Measurements from ENCODE around the gene HOXA3.

HOXA3 gene

DNA sequence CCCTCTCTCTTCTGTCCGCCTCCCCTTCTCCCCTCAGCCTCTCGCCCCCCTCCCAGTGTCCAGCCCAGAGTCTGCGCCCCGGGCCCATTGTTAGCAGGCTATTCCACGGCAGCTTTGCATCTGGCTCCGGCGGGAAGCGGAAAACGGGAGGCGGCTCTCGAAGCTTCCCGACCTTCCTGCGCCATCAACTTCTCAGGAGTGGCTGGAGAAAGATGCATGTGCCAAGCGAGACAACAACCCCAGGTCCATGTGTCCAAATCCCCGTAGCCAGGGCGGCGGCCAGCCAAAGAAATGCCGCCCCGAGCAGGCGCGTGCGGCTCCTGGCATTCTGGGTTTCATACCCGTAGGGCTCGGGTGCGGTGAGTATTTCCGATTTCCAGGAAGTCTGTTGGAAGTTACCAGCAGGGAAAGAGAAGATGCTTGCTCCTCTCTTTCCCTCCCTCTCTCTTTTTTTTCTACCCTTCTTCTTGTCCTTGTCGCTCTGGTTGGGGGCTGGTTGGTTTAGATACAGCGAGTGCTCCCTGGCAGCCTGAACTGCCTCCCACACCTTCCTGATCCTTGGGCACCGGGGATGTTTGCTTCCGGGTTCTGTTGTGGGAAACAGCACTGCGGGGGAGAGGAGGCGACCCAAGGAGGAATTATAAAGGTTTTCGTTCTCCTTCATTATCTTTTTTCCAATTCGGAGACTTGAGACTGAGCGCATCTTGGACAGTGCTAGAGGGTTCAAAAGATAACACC lies 48.7 kb downstream of the HOXA3 start:
- no peak for DNase-seq (ENCODE audit: low read depth in 2 of 2)

DNA sequence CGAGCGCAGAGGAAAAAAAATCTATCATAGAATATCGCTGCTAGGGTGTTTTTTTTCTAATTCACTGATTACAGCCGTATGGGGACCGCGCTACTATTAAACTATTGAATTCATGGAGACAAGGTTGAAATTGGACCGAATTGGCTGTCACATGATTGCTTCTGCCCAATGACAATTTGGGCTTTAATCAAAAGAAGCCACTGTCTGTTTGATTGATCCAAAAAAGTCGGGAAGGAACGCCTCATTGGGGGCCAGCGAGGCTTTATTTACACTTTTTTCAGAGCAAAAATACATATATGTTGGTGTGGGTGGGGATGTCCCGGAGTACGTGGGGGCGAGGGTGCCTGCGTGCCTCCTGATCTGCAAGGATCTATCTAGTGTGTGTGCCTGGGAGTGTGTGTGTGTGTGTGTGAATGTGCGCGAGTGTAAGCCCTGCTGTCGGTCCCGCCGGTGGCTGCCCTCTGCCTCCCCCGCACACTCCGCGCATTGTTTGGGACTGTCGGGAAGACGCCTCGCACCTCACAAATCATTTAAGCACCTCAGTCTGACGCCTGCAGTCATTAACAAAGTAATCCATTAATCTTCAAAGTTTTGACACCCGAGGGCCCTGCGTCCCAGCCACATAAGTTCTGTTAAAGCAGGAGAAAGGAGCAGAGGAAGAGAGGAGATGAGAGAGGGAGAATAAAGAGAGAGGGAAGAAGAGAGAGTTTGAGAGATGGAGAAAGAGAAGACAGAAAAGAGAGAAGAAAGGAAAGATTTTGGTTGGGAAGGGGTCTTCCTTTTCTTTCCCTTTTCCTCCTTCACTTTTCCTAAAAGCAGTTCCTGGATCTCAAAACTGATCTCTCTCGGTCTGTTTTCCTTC lies 49.6 kb downstream of the HOXA3 start, which contains the start of gene HOXA2:
TSS of gene HOXA2 (minus strand) at position 103 of the 862 bp plus-strand sequence. CDS start 183 bp downstream, outside the sequence.
- DNase-seq (ENCODE audit: low read depth in 2 of 2), result no peak

DNA sequence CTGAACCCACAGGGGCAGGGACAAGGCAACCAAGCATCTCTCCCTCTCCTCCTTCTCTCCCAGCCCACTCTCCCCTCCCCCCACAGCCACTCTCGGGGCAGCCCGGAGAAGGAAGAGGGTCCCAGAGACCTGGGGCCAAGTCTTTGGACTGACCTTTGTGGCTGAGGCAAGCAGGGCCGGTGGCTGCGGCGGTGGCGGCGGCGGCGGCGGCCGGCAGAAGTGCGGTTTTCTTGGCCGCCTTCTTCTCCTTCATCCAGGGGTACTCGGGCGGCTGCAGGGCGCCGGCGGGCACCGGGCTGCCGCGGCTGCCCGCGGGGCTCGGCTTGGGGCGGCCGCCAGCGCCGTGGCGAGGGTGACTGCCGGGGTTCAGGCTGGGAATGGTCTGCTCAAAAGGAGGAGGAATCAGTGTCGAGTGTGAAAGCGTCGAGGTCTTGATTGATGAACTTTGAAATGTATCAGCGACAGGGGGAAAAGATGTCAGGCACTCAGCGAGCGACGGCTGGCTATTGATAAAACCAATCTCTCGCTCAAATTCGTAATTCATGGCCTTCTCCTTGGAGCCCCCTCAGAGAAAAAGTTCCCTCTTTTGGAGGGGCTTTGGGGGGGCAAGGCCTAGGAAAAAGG lies 50.3 kb downstream of the HOXA3 start:
- no peak for DNase-seq (ENCODE audit: low read depth in 2 of 2)

DNA sequence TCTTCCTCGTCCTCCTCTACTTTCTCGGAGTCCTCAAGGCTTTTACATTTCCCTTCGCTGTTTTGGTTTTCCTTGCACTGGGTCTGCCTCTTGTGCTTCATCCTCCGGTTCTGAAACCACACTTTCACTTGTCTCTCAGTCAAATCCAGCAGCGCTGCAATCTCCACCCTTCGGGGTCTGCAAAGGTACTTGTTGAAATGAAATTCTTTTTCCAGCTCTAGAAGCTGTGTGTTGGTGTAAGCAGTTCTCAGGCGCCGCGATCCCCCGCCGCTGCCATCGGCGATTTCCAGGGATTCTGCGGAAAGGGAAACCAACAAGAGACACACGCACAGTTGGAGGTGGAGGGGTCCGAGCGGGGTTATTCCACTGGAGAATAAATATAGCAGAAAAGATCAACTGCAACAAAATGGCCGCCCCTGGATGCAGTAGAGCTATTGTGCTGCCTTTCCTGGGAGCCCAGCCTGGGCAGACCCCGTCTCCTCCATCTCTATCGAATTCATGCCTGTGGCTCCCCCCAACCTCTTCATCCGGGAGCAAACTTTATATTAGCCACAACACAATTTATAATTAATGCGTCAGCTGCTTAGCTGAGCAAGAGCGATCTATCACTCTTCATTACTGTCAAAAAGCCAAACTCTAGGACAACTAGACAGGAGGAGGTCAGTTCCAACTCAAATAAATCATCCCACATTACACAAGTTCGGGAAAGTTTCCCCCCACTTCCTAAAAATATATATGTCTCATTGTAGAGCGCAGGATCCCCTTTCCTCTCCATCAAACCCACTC lies 51.0 kb downstream of the HOXA3 start:
- no peak for DNase-seq (ENCODE audit: low read depth in 2 of 2)

DNA sequence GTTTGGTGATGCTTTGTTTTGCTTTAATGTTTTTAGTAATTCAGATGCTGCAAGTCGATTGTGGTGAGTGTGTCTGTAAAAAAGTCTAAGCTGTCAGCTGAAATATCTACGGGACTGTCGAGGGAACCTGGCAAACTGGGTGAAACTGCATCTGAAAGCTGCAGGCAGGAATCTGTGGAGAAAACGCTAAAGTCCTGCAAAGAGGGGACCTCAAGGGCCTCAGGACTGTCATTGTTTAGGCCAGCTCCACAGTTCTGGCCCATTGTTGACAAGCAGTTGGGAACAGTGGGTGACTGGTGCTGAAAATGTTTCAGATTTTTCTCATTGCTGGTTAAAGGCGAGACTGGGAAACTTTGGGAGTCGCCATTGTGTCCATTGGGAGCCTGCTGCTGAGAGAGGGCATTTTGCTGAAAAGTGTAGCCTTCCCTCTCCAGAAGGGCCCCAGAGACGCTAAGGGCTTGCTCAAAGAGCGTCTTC lies 51.7 kb downstream of the HOXA3 start:
- no peak for DNase-seq (ENCODE audit: low read depth in 2 of 2)

DNA sequence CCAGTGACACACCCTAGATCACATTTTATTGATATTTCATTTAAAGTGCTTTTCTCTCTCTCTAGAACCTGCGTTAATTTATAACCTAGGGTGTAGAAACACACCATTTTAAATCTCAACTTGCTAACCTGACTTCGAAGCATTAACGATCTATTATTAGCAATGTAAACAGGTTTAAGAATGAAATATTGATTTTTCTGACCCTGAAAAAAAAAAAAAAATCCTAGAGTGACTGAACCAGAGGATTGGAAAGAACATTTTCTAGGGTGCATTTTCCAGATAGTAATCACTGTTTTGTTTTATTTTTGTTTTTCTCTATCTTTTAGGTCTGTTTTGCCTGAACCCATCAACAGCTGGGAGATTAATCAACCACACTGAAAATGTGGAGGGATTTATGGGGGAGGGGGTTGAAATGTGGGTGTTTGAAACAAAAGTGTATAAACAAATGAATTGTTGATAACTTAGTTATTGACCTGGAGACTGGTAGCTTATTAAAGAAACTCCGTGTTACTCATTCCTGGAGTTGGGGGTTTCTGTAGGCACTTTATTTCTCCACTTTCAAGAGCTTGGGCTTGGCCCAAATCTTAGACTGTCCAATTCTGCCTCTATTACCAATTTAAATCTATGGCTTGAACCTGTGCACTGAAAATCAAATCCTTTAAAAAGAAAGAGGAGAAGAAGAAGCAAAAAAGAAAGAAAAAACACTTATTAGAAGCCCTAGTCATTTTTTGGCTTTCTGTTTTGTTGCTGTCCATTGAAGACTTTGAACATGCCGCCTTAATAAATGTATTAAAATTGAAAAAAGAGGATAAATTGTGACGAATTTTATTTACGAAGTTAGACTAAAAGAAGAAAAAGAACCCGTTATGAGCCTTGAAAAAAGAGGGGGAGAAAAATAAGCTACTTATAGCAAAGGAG lies 52.7 kb downstream of the HOXA3 start:
- no peak for DNase-seq (ENCODE audit: low read depth in 2 of 2)

DNA sequence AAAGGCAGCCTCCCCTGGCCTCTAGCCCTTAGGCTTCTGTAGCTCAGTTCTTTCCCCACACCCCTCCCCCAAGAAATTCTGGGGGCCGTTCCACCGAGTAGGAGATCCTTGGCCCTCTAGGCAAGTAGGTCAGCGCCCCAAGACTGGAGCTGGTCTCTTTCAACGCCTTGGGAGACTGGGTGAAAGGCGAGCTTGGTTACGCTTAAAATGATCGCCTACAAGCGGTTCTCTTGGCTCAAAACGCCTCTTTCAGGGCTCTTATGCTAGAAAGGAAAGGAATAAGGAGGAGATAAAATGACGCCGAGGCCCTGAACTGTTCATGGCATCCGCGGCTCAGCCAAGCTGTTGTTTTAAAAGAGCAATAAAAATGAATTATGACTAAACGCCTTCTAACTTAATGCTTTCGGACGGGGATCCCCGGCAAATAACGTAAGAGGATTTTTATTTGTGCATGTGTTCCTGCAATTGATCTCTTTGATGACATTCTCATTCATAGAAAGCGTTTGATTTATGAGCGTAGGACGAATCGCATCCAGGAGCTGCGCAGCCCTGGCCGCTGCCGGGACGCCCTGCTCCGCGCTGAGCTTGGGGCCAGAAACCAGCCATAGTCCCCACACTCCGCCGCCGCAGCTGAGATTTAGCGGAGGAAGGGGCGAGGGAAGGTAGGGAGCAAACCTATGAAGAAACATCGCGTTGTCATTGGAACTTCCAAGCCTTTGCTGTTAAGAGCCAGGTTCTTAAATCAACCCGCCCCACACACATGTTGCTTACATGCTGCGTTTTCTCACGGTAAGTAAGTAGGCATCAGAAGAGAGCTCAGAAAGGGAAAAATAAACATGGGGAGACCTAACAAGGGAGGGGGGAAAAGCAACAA lies 53.6 kb downstream of the HOXA3 start:
- no peak for DNase-seq (ENCODE audit: low read depth in 2 of 2)

DNA sequence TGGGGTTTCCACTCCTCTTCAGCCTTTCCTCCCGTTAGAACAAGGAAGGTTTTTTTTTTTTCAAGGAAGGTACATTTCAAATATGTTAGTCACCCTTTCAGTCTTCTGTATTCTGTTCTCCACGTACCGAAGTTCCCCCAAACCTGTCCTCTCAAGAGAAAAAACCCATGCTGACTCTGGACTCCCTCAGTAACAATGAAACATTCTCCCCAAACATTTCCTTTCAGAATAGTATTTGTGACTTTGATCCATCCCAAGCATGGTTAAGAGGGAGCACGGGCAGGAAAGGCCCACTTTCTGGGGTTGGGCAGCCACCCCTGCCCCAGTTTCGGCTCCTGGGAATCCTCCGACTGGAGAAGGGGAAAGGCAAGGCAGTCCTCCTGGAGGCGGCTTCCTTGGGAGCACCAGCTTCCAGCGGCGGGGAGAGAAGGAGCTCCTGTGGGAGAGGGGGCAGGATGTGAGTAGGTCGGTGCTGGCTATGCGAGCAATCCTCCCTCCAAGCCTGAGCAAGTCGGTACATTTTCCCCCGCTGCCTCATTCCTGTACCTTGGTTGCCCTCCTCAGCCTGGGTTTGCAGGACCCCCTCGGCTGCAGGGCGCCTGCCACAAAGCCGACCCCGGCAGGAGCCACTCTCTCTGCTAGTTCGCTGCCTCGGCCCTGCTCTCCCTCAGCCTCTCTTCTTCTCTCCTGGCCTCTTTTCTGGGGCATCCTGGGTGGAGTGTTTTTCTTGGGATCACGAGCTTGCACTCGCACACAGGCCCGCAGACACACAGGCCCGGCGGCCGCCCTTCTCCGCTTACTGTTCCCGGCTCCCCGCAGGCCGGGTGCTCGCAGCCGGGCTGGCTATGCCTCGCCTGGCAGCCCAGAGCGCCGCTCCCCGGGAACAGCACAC lies 54.5 kb downstream of the HOXA3 start:
- DNase-seq (ENCODE audit: low read depth in 2 of 2), result no peak

DNA sequence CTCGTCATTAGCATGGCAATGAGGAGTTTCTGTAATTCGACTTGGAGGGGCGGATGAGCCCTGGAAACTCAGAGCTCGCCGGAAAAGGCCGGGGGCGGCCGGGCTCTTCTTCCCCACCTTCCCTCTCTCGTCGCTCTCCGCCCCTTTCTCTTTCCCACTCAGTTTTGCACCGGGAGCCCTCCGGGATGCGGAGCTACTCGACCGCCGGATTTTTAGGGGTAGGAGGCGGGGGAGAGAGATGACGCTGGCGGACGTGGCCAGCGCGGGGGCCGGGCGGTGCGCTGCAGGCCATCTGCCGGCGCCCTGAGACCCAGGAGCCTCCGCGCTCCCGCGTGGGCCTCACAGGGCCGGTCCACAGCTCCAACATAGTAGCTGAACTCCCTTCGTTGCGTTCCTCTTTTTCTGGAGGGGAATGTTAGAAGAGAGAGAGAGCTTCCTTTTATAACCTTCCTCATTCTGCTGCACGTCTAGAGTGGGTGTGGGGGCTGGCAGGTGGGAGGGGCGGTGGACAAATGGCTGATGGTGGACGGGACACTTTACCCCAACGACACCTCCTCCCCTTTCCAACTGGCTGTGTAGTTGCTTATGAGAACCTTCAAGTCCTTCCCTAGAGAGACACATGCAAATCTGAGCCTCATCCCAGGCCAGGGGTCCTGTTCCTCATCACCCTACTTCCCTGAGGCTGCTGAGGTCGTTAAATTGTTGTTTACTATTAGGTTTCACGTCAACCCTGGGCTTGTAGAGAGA lies 55.4 kb downstream of the HOXA3 start:
- DNase-seq (ENCODE audit: low read depth in 2 of 2), result no peak

DNA sequence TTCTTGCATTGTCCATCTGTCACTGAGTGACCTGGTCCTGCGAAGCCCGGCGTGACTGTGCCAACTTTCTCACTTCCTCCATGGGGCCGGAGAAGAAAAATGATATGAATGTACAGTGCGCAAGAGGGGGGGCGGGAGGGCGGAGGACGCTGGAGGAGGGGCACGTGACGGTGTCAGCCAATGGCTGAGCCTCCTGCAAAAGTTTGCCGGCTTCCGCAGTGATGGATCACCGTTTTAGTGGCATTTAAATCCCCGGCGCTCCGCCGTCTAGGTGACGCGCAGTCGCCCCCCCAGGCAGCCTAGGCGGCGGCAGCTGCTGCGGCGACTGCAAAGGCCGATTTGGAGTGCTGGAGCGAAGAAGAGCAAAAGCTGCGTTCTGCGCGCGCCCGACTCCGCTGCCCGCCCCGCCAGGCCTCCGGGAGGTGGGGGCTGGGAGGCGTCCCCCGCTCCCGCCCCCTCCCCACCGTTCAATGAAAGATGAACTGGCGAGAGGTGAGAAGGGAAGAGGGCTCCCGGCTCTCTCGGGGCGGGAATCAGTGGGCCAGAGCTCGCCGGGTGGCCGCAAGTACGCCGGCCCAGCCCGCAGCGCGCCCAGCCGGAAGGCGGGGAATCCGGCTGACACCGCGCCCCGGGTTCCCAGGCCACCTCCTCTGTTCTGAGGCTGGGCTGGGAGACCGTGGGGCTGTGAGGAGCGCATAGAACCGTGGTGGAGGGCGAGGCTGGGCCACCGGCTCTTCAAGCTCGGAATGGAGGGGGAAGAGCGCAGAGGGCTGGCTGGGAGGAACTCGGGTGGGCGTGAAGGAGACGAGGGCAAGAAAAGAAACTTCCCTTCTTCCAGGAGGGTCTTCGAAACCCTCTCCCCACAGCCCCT lies 56.3 kb downstream of the HOXA3 start, which contains the start of gene HOXA1:
TSS of gene HOXA1 (minus strand) at position 104 of the 871 bp plus-strand sequence. CDS start at position 16, 88 bp downstream.
- peak; percentile 45 to 57 for DNase-seq (ENCODE audit: low read depth in 2 of 2)

DNA sequence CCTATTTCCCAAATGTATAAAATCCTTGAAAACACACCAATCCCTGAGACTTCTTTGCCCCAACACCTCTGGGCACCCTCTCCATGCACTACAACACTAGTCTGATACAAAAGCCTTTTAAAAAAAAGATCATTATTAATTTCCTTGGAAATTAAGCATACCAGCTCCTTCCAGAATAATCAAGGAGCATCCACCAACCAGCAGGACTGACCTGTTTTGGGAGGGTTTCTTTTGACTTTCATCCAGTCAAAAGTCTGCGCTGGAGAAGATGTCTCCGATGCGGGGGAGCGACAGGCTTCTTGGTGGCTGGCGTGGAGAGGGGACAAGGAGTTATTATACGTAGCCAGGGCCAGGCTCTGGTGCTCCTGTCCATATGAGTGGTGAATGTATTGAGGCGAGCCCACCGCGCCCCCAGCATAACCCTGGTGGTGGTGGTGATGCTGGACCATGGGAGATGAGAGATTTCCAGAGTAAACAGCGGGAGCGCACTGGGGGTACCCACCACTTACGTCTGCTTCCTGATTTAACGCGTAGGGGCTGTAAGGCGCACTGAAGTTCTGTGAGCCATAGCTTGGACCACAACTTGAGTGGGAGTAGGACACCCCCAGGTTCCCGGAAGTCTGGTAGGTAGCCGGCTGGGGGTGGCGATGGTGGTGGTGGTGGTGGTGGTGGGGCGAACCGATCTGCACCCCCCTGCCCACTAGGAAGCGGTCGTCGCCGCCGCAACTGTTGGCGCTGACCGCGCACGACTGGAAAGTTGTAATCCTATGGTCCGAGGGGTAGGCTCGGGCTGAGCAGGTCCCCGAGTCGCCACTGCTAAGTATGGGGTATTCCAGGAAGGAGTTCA lies 57.1 kb downstream of the HOXA3 start:
- no peak for DNase-seq (ENCODE audit: low read depth in 2 of 2)

DNA sequence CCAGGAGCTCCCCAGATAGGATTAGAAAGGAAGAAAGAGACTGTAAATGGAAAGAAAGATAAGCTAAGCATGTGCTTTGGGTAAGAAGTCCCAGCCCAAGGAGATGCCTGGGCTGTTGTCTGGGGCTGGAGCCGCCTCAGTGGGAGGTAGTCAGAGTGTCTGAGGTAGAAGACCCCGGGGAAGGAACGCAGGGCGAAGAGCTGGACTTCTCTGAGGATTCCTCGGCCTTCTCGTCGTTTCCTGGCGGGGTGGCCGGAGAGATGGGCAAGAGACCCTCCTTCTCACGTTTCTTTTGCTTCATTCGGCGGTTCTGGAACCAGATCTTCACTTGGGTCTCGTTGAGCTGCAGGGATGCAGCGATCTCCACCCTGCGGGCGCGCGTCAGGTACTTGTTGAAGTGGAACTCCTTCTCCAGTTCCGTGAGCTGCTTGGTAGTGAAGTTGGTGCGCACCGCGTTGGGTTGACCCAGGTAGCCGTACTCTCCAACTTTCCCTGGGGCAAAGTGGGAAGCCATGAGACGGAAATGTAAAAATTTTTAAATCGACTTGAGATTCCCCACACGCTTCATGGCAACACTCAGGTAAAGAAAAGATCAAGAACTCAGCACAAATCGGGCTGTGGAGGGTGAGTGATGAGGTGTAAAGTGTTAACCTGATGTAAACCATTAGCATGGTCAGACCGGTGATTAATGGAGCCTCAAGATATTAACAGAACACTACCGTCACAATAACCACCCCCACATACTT lies 57.9 kb downstream of the HOXA3 start:
- no peak for DNase-seq (ENCODE audit: low read depth in 2 of 2)

DNA sequence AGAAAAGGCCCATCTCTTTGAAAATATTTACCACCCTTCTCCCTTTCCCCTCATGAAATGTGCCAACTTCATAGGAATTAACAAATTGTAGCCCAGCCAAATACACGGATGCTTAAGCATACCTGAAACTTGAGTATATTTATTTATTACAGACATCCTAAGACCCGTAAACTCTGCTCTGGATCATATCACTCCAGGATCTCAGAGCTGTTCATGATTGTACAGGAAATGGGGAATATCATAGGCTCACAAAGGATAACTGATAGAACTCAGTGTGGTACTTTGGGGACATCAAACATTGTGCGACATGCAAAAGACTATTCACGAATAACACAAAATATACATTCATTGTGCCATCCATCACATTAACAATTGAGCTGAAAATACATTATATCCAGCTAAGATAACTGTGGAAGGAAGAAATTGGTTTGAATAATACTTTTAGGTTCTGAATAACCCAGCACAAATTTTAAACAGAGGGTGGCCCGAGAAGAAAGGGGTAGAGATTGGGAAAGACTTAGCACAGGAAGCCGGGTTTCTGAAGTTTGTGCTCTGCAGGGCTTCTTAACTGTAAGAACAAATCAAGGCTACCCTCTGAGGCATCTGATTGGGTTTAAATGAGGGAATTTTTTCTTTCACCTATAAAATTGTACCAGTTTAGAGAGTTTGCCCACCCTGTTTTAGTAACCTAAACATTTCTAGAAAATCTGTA lies 59.0 kb downstream of the HOXA3 start:
- DNase-seq (ENCODE audit: low read depth in 2 of 2), result no peak

DNA sequence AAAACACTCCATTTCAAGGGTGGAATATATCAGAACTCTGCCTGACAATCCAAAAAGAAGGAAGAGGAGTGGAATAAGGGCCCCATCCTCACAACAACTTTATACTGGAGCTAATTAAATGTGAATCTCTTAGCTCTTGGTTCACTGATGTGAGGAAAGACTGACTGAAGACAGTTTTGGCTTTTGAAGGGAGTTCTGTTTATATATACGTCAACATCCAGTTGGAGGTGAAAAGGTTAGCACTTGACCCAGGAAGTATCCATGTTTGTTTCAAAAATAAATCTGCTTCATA lies 59.6 kb downstream of the HOXA3 start:
- DNase-seq (ENCODE audit: low read depth in 2 of 2), result no peak

Data from stimulated activated CD4-positive, alpha-beta T cell treated with anti-CD3 and anti-CD28 coated beads, Interleukin-12 subunit alpha, Interleukin-12 subunit beta, amount 100 ng/mL, for 24 hours (primary cell).